Effector memory CD8-positive, alpha-beta T cell (primary cell): Measurements from ENCODE around the gene TBX1.
A peak's percentile ranks its signal among the peaks of the same experiment; 100 is the strongest.
"Not testable (repeated sequence)": the region's sequence is repeated elsewhere in the genome, so short reads cannot be mapped to it uniquely, and the experiment has no call there.

ENCODE experiments used
- ATAC-seq: fragments of 150-1000 bp; cut with Tn5 transposase; replicated peaks from 2 replicates; pipeline ENCODE4 v1.10.0; 2021; ENCODE audit warnings: mild to moderate bottlenecking, moderate library complexity
- DNase-seq, 3 experiments: peaks; one replicate each; pipeline ENCODE4 v3.0.0; 2021
- H3K27ac Mint-ChIP-seq, 2 donors: one replicate each; pipeline ENCODE4 v1.8.0; 2022; ENCODE audit warnings: mild to moderate bottlenecking in 2 of 2, mixed read lengths in 2 of 2, moderate library complexity in 2 of 2
- H3K27me3 Mint-ChIP-seq, 2 donors: one replicate each; pipeline ENCODE4 v1.8.0; 2022; ENCODE audit warnings: mixed read lengths in 2 of 2
- H3K36me3 Mint-ChIP-seq: one replicate; pipeline ENCODE4 v1.8.0; 2022; ENCODE audit warnings: mild to moderate bottlenecking, moderate library complexity, mixed read lengths; ENCODE audit not compliant: insufficient read depth
- H3K4me1 Mint-ChIP-seq, 2 donors: one replicate each; pipeline ENCODE4 v1.8.0; 2022; ENCODE audit warnings: low read depth in 2 of 2, mixed read lengths in 2 of 2
- H3K4me3 Mint-ChIP-seq, 2 donors: one replicate each; pipeline ENCODE4 v1.8.0; 2022; ENCODE audit warnings: mild to moderate bottlenecking in 2 of 2, mixed read lengths in 2 of 2, moderate library complexity in 2 of 2
- H3K9me3 Mint-ChIP-seq, 2 donors: one replicate each; pipeline ENCODE4 v1.8.0; 2022; ENCODE audit warnings: mixed read lengths in 2 of 2

The TBX1 gene

DNA sequence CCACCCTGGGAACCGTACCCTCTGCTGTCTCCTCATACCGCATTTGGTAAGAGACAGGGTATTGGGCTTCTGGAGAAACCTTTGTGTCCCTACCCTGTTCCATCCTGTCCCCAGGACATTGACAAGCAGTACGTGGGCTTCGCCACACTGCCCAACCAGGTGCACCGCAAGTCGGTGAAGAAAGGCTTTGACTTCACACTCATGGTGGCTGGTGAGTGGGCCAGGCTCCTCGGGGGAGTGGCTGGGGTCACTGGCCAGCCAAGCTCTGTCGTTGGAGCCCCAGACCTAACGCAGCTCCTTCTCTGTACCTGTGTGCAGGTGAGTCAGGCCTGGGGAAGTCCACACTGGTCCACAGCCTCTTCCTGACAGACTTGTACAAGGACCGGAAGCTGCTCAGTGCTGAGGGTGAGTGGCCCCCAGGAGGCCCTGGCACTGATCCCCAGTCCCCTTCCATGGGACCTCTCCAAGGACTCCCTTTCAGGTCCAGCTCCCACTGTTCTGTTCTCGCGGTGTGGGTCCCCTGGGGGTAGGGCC is 41.0 kb upstream of the TBX1 start:
- no peaks in the 10 kb centered on the region for H3K36me3 Mint-ChIP-seq
- H3K27me3 Mint-ChIP-seq, result peaks cover 42 to 65% of the 10 kb centered on the region in 2 donors
- H3K9me3 Mint-ChIP-seq, result no peaks in the 10 kb centered on the region
- peaks cover 0 to 11% of the 10 kb centered on the region in 2 donors for H3K4me1 Mint-ChIP-seq
- H3K27ac Mint-ChIP-seq, result no peak overlapping the region
- peak overlapping the region; percentile 45 to 69 for H3K4me3 Mint-ChIP-seq
- ATAC-seq, result no peak
- no peak for DNase-seq

DNA sequence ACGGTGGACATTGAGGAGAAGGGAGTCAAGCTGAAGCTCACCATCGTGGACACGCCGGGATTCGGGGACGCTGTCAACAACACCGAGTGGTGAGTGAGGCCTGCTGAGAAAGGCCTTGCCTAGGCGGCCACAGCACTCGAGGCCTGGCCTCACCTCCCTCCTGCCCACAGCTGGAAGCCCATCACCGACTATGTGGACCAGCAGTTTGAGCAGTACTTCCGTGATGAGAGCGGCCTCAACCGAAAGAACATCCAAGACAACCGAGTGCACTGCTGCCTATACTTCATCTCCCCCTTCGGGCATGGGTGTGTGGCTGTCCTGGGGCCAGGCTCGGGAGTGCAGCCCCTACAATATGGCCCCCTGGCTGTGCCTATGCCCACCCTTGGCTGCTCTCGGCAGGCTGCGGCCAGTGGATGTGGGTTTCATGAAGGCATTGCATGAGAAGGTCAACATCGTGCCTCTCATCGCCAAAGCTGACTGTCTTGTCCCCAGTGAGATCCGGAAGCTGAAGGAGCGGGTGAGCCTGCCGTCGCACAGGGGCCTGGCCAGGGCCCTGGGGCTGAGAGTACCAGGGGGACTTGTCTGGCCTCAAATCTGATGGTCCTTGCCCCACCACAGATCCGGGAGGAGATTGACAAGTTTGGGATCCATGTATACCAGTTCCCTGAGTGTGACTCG is 40.3 kb upstream of the TBX1 start:
- no peak for ATAC-seq
- H3K36me3 Mint-ChIP-seq, result no peaks in the 10 kb centered on the region
- H3K4me1 Mint-ChIP-seq, result peaks cover 0 to 11% of the 10 kb centered on the region in 2 donors
- peak overlapping the region in 1 of 2 donors; percentile 69 for H3K4me3 Mint-ChIP-seq
- H3K27me3 Mint-ChIP-seq, result peaks cover 49 to 70% of the 10 kb centered on the region in 2 donors
- DNase-seq, result no peak
- no peaks in the 10 kb centered on the region for H3K9me3 Mint-ChIP-seq
- H3K27ac Mint-ChIP-seq, result no peak overlapping the region

DNA sequence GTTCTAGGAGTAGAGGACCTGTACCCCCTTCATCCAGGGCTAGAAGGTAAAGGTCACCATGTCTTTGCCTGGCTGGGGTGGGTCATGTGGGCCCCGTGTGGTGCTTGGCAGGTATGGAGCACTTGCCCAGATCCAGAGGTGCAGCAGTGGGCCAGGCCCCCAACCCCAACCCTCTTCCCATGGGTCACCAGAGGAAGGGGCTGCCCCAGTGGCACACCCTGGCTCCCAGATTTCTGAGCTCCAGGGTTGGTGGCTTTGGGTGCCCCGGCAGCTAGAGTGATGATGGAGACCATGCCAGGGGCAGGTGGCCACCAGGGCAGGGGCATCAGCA is 39.6 kb upstream of the TBX1 start:
- H3K27me3 Mint-ChIP-seq, result peaks cover 53 to 69% of the 10 kb centered on the region in 2 donors
- no peak overlapping the region for H3K27ac Mint-ChIP-seq
- H3K36me3 Mint-ChIP-seq, result no peaks in the 10 kb centered on the region
- H3K9me3 Mint-ChIP-seq, result no peaks in the 10 kb centered on the region
- H3K4me3 Mint-ChIP-seq, result peak overlapping the region in 1 of 2 donors; percentile 50
- DNase-seq (no peak), ATAC-seq (no peak)
- H3K4me1 Mint-ChIP-seq, result peaks cover 0 to 11% of the 10 kb centered on the region in 2 donors

DNA sequence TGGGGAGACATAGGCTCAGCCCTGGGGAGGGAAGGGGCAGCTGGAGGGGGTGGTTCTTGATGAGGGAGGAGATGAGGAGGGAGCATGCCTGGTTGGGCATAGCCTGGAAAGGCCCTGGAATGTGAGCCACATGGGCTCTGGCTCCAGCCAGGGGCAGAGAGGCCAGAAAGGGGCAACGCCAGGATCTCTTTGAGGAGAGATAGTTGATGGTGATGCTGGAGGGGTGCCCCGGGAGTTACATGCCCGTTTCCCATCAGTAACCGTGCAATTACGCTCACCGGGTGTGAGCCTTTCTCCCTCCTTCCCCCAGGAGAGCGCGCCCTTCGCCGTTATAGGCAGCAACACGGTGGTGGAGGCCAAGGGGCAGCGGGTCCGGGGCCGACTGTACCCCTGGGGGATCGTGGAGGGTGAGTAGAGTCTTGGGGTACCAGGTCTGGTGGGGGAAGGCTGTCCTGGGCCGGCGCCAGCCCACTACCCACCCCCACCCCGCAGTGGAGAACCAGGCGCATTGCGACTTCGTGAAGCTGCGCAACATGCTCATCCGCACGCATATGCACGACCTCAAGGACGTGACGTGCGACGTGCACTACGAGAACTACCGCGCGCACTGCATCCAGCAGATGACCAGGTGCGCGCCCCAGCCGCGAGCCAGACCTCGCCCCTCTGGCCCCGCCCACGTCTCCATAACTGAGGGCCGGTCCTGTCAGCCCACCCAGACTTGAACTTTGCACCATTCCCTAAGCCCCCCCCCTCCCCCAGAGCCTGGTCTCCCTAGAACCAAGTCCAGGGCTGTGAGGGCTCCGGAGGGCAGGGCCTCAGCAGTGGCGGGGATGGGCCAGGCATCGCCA is 39.0 kb upstream of the TBX1 start:
- ATAC-seq (no peak), DNase-seq (no peak)
- Mint-ChIP-seq H3K4me1 (peaks cover 0 to 11% of the 10 kb centered on the region in 2 donors), H3K4me3 (peak overlapping the region in 1 of 2 donors; percentile 50), H3K9me3 (no peaks in the 10 kb centered on the region), H3K27ac (no peak overlapping the region), H3K36me3 (no peaks in the 10 kb centered on the region), H3K27me3 (peaks cover 53 to 63% of the 10 kb centered on the region in 2 donors)

DNA sequence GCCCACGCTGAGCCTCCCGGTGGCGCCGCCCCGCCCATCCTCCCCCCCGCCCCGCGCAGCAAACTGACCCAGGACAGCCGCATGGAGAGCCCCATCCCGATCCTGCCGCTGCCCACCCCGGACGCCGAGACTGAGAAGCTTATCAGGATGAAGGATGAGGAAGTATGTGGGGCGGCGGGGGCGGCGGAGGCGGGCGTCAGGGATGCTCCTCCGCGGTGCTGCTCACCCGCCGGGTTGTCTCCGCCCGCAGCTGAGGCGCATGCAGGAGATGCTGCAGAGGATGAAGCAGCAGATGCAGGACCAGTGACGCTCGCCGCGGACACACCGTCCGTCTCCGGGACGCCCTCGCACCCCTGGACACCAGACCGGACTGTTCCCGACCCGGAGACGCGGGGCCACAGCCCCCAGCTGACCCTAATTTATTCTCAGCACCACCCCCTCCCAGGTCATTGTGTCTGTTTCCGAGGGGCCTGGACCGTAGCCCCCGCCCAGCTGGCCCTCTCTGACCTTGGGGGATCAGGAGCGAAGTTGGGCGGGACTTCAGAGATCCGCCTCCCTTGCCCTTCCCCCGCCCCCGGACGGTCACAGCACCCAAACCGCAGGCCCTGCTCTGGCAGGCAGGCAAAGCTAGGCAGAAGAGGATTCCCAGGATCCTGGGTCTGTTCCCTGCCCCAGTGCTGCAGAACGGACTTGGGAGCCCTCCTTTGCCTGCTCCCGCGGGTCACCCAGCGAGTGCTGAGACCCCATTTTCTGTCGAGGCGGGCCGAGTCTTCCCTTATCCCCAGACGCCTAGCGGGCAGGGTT is 38.2 kb upstream of the TBX1 start:
- H3K4me3 Mint-ChIP-seq, result peak overlapping the region in 1 of 2 donors; percentile 67
- peaks cover 54 to 66% of the 10 kb centered on the region in 2 donors for H3K27me3 Mint-ChIP-seq

DNA sequence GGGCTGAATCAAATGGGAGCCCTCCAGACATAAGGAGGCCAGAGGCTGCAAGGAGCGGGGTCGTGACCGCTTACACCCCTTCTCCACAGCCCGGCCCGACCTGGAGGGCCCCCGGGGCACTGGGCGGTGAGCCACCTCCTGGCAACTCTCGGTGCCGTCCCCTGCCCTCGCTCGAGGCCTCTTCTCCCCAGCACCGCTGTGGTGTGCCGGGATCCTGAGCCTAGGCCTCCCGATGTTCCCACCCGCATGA is 37.7 kb upstream of the TBX1 start:
- Mint-ChIP-seq H3K36me3 (no peaks in the 10 kb centered on the region), H3K4me1 (peaks cover 0 to 11% of the 10 kb centered on the region in 2 donors), H3K27me3 (peaks cover 59 to 71% of the 10 kb centered on the region in 2 donors), H3K9me3 (no peaks in the 10 kb centered on the region), H3K27ac (no peak overlapping the region), H3K4me3 (peak overlapping the region in 1 of 2 donors; percentile 67)
- no peak for DNase-seq
- ATAC-seq, result no peak

More for the DNA sequence above, 38.2 kb upstream of the TBX1 start:
- H3K9me3 Mint-ChIP-seq, result no peaks in the 10 kb centered on the region
- H3K27ac Mint-ChIP-seq, result no peak overlapping the region
- DNase-seq (no peak), ATAC-seq (no peak)
- H3K4me1 Mint-ChIP-seq, result peaks cover 0 to 11% of the 10 kb centered on the region in 2 donors
- no peaks in the 10 kb centered on the region for H3K36me3 Mint-ChIP-seq

DNA sequence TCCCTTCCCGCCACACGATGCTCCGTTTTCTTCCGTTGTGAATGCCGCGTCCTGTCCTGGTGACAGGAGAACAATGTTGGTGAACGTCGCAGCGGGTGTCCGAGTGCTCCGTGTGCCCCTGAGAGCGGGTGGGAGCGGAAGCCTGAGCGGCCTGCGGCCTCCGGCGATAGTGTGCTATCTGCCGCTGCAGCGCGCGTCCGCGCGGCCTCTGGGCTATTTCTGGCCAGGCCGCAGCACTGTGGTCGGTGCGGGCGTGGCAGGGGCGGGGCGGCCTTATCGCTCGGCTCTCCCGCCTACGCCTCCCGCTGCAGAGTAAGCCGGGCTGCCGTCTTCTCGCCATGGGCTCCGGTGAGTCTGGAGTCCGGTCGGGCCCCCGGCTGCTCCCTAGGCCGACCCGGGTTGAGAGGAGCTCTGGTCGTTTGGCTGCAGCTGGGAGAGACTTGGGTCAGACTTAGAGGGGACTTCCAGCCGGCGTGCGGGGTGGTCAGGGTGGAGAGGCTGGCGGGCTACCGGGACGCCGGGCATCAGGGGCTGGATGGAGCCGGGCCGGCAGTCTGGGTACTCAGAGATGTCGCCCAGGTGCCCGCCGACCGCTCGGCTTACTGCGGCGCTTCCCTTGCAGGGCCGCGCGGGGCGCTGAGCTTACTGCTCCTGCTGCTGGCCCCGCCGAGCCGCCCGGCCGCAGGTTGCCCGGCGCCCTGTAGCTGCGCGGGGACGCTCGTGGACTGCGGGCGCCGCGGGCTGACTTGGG is 37.2 kb upstream of the TBX1 start, which contains the start of gene GP1BB:
GP1BB (plus strand) TSS at position 308 of the 751 bp plus-strand sequence; CDS start at position 339, 31 bp downstream.
- no peaks in the 10 kb centered on the region for H3K9me3 Mint-ChIP-seq
- no peak within 1 kb of the TSS for H3K27ac Mint-ChIP-seq
- H3K36me3 Mint-ChIP-seq, result no peaks in the 10 kb centered on the region
- peaks cover 0 to 11% of the 10 kb centered on the region in 2 donors for H3K4me1 Mint-ChIP-seq
- H3K27me3 Mint-ChIP-seq, result peaks cover 59 to 76% of the 10 kb centered on the region in 2 donors
- DNase-seq (no peak), ATAC-seq (peak; percentile 65)
- H3K4me3 Mint-ChIP-seq, result peak within 1 kb of the TSS in 1 of 2 donors; percentile 67

DNA sequence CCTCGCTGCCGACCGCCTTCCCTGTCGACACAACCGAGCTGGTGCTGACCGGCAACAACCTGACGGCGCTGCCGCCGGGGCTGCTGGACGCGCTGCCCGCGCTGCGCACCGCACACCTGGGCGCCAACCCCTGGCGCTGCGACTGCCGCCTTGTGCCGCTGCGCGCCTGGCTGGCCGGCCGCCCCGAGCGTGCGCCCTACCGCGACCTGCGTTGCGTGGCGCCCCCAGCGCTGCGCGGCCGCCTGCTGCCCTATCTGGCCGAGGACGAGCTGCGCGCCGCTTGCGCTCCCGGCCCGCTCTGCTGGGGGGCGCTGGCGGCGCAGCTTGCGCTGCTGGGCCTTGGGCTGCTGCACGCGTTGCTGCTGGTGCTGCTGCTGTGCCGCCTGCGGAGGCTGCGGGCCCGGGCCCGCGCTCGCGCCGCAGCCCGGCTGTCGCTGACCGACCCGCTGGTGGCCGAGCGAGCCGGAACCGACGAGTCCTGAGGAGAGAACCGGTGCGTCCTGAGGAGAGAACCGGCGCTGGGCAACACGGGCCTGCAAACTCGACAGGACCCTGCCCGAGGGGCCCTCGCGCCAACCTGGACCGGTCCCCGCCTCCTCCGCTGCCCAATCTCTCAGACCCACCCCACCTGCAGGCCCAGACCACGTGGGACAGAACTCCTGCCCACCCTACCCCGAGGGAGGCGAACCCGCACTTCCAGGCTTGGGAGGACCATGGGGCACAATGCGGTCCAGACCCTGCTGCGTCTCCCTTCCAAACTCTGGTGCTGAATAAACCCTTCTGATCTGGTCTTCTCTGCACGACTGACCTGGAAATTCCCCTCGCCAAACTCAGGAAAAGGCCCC is 36.4 kb upstream of the TBX1 start:
- no peaks in the 10 kb centered on the region for H3K9me3 Mint-ChIP-seq
- H3K4me3 Mint-ChIP-seq, result peak overlapping the region; percentile 49 to 56
- no peak for DNase-seq
- no peaks in the 10 kb centered on the region for H3K36me3 Mint-ChIP-seq
- peaks cover 57 to 76% of the 10 kb centered on the region in 2 donors for H3K27me3 Mint-ChIP-seq
- peaks cover 0 to 10% of the 10 kb centered on the region in 2 donors for H3K4me1 Mint-ChIP-seq
- no peak overlapping the region for H3K27ac Mint-ChIP-seq
- peak; percentile 67 for ATAC-seq

DNA sequence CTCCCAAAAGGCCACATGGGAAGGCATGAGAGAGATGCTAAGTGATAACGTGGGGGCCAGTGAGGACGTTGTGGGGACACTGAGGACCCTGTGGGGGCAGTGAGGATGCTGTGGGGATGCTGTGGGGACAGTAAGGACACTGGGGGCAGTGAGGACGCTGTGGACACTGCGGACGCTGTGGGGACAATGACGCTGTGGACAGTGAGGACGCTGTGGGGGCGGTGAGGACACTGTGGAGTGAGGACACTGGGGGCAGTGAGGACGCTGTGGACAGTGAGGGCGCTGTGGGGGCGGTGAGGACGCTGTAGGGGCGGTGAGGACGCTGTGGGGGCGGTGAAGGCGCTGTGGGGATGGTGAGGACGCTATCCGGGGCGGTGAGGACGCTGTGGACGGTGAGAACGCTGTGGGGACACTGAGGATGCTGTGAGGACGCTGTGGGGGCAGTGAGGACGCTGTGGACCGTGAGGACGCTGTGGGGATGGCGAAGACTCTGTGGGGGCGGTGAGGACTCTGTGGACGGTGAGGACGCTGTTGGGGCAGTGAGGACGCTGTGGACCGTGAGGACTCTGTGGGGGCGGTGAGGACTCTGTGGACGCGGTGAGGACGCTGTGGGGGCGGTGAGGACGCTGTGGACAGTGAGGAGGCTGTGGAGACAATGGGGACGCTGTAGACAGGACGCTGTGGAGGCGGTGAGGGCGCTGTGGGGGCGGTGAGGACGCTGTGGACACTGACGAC is 35.5 kb upstream of the TBX1 start:
- DNase-seq (no peak), ATAC-seq (no peak)
- peaks cover 48 to 67% of the 10 kb centered on the region in 2 donors for H3K27me3 Mint-ChIP-seq
- no peak overlapping the region for H3K27ac Mint-ChIP-seq
- H3K36me3 Mint-ChIP-seq, result no peaks in the 10 kb centered on the region
- peak overlapping the region; percentile 49 to 56 for H3K4me3 Mint-ChIP-seq
- H3K4me1 Mint-ChIP-seq, result peaks cover 0 to 6% of the 10 kb centered on the region in 2 donors
- H3K9me3 Mint-ChIP-seq, result no peaks in the 10 kb centered on the region

DNA sequence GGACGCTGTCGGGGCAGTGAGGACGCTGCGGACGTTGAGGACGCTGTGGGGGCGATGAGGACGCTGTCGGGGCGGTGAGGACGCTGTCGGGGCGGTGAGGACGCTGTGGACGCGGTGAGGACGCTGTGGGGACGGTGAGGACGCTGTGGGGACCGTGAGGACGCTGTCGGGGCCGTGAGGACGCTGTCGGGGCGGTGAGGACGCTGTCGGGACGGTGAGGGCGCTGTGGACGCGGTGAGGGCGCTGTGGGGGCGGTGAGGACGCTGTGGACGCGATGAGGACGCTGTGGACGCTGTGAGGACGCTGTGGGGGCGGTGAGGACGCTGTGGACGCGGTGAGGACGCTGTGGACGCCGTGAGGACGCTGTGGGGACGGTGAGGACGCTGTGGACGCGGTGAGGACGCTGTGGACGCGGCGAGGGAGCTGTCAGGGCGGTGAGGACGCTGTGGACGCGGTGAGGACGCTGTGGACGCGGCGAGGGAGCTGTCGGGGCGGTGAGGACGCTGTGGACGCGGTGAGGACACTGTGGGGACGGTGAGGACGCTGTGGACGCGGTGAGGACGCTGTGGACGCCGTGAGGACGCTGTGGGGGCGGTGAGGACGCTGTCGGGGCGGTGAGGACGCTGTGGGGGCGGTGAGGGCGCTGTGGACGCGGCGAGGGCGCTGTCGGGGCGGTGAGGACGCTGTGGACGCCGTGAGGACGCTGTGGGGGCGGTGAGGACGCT is 34.4 kb upstream of the TBX1 start:
- H3K36me3 Mint-ChIP-seq, H3K4me1 Mint-ChIP-seq, H3K4me3 Mint-ChIP-seq, DNase-seq, ATAC-seq, H3K27ac Mint-ChIP-seq, H3K9me3 Mint-ChIP-seq: not testable (repeated sequence)
- H3K27me3 Mint-ChIP-seq, result peaks cover 37 to 65% of the 10 kb centered on the region in 2 donors
